ENCODE results near the gene HGFAC. TPM values are rescaled to one million over a fixed set of nuclear protein-coding genes. Genes with fewer than 3 reads are reported as not detected.
A peak's percentile ranks its signal among the peaks of the same experiment; 100 is the strongest.

HGFAC gene
- total and polyA plus RNA-seq, 4 experiments from 2014 or later = 0.17 TPM; not detected in 3

DNA sequence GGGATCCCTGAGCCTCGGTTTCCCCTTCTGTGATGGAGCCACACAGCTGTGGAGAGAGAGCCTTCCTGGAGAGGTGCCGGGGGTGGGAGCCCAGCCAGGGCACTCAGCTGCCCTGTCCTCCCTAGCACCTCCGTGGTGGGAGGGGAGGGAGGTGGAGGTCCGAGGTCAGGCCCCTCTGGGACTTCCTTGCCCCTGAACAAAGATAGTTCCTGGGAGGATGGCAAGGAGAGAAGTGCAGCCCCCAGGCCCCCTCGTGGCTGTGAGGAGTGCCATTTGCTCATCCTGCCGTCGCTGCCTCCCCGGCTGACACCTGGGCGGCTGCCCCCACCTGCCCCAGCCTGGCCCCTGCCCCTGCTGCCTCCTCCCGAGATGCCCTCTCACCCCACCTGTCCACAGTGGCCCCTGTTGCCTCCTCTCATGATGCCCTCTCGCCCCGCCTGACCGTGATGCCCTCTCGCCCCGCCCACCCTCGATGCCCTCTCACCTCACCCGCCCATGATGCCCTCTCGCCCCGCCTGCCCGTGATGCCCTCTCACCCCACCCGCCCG, 34.0 kb downstream of the HGFAC start:
- no peak overlapping the region for H3K4me3 Mint-ChIP-seq
- intact Hi-C loops (cut with micrococcal nuclease) = no loop called here
- peak in 1 of 5 donors; percentile 18 for DNase-seq
- no peak overlapping the region for H3K4me3 ChIP-seq (ENCODE audit: low read length in 2 of 2)
- H3K36me3 ChIP-seq (ENCODE audit: insufficient read depth, low read length) = no peaks in the 10 kb centered on the region
- no peaks in the 10 kb centered on the region for H3K9me3 Mint-ChIP-seq
- ChIA-PET POLR2A (ENCODE audit: partially characterized antibody) (no interaction called here), CTCF (ENCODE audit: partially characterized antibody) (no interaction called here)
- H3K4me1 Mint-ChIP-seq = no peaks in the 10 kb centered on the region
- H3K27me3 Mint-ChIP-seq = peaks cover 2 to 5% of the 10 kb centered on the region in 2 donors
- no peaks in the 10 kb centered on the region for H3K9me3 ChIP-seq (ENCODE audit: control insufficient read depth in 1 of 2, low read length in 2 of 2)
- no peak overlapping the region for H3K27ac ChIP-seq (ENCODE audit: low read depth, low read length)
- H3K27me3 ChIP-seq (ENCODE audit: insufficient read depth, low read length) = no peaks in the 10 kb centered on the region
- no peak overlapping the region for H3K27ac Mint-ChIP-seq
- no peaks in the 10 kb centered on the region for H3K4me1 ChIP-seq (ENCODE audit: insufficient read depth, low read length)
- H3K36me3 Mint-ChIP-seq = no peaks in the 10 kb centered on the region

DNA sequence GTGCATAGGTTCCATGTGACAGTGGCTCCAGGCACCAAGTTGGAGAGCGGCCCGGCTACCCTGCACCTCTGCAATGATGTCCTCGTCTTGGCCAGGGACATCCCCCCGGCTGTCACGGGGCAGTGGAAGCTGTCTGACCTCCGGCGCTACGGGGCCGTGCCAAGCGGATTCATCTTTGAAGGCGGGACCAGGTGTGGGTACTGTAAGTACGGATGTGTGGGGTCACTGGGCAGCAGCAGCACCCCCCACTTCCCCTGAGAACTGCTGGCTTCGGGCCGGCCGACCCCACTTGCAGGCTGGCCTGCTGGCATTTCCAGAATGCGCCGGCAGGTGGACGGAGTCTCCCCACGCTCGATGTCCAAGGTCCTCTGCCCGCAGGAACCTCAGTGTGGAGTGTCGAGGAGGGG, 34.6 kb downstream of the HGFAC start:
- no peak overlapping the region for H3K27ac ChIP-seq (ENCODE audit: low read depth, low read length)
- Mint-ChIP-seq H3K4me1 (no peaks in the 10 kb centered on the region), H3K27me3 (peaks cover 6 to 8% of the 10 kb centered on the region in 2 donors), H3K36me3 (no peaks in the 10 kb centered on the region), H3K4me3 (no peak overlapping the region), H3K9me3 (peaks cover 0 to 2% (median 0%) of the 10 kb centered on the region in 8 donors), H3K27ac (no peak overlapping the region)
- H3K27me3 ChIP-seq (ENCODE audit: insufficient read depth, low read length) = no peaks in the 10 kb centered on the region
- H3K36me3 ChIP-seq (ENCODE audit: insufficient read depth, low read length) = no peaks in the 10 kb centered on the region
- intact Hi-C loops (cut with micrococcal nuclease) = no loop called here
- no peaks in the 10 kb centered on the region for H3K9me3 ChIP-seq (ENCODE audit: control insufficient read depth in 1 of 2, low read length in 2 of 2)
- no peak for DNase-seq
- H3K4me3 ChIP-seq (ENCODE audit: low read length in 2 of 2) = no peak overlapping the region
- ChIA-PET POLR2A (ENCODE audit: partially characterized antibody) (no interaction called here), CTCF (ENCODE audit: partially characterized antibody) (no interaction called here)
- H3K4me1 ChIP-seq (ENCODE audit: insufficient read depth, low read length) = no peaks in the 10 kb centered on the region

DNA sequence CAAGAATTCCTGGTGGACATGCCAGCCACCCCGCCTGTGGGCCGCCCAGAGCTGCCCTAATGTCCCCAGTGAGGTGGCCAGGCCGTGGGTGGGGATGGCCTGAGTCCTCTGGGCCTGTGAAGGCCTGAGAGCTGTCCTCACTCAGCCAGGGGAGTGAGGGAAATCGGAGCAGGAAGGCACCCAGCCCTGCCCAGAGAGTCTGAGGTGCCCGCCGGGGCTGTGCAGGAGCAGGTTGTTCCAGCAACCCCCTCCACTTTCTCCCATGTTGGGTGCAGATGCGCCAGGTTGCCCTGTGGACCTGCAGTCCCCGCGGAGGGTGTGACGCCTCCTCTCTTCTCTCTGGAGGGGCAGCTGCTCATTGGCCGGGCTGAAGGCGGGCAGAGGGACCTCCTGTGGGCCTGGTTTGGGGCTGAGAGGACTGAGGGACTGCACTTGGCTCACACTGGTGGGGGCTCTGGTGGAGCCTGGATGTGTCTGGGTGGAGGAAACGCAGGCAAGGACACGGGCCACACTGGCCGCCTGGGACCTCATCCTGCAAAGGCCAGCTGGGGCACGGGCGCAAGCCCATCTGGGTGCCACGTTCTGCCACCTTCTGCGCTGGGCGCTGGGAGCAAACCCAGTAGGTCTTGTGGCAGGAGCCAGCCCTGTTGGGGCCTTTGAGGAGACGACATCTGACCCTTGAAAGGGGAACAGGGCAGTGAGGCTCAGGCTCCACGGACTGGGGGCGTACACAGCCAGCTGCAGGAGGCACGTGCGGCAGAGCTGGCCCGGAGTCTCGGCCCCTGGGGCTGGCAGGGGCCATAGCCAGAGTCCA, 35.4 kb downstream of the HGFAC start:
- CTCF ChIA-PET (ENCODE audit: partially characterized antibody) = no interaction called here
- H3K4me1 Mint-ChIP-seq = no peaks in the 10 kb centered on the region
- no peaks in the 10 kb centered on the region for H3K36me3 Mint-ChIP-seq
- peaks cover 12 to 14% of the 10 kb centered on the region in 2 donors for H3K27me3 Mint-ChIP-seq
- Histone ChIP-seq H3K4me3 (ENCODE audit: low read length in 2 of 2) (no peak overlapping the region), H3K4me1 (ENCODE audit: insufficient read depth, low read length) (no peaks in the 10 kb centered on the region), H3K36me3 (ENCODE audit: insufficient read depth, low read length) (no peaks in the 10 kb centered on the region), H3K27me3 (ENCODE audit: insufficient read depth, low read length) (no peaks in the 10 kb centered on the region), H3K9me3 (ENCODE audit: control insufficient read depth in 1 of 2, low read length in 2 of 2) (no peaks in the 10 kb centered on the region), H3K27ac (ENCODE audit: low read depth, low read length) (no peak overlapping the region)
- DNase-seq = peak in 1 of 5 donors; percentile 35
- H3K9me3 Mint-ChIP-seq = peaks cover 0 to 2% (median 0%) of the 10 kb centered on the region in 8 donors
- no peak overlapping the region for H3K4me3 Mint-ChIP-seq
- POLR2A ChIA-PET (ENCODE audit: partially characterized antibody) = no interaction called here
- no peak overlapping the region for H3K27ac Mint-ChIP-seq
- intact Hi-C loops (cut with micrococcal nuclease) = no loop called here

DNA sequence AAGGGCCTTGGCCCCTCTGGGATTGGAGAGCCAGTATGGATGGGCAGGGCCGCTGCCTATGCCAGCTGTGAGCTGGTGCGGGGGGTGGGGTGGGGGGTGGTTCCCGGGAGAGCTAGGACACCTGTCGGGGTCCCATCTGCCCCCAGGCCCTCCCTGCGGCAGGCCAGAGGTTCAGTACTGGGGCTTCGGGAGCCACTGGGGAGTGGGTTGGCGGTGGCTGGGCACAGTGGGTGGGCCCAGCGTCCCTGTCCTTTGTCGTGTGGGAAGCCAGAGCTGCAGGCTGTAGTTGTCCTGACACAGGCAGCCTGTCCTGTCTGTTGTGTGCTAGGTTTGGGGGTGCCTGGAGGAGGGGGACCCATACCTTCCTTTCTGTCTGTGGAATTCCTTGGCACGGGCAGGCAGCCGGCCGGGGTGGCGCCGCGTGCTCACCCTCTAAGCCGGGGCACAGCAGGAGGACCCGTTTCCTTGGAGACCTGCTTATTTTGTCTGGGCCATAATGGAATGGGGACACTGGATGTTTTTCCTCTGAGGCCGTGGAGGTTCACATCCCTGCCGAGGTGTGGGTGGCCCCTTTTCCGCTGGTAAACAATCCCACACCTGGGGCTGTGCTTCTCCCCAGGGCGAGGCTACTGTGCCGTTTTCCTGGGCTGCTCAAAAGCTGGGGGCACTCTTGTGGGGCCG, 36.1 kb downstream of the HGFAC start:
- Mint-ChIP-seq H3K27ac (no peak overlapping the region), H3K36me3 (no peaks in the 10 kb centered on the region), H3K4me3 (no peak overlapping the region), H3K4me1 (no peaks in the 10 kb centered on the region), H3K9me3 (peaks cover 0 to 2% (median 0%) of the 10 kb centered on the region in 8 donors), H3K27me3 (peaks cover 13 to 14% of the 10 kb centered on the region in 2 donors)
- Histone ChIP-seq H3K27me3 (ENCODE audit: insufficient read depth, low read length) (no peaks in the 10 kb centered on the region), H3K36me3 (ENCODE audit: insufficient read depth, low read length) (no peaks in the 10 kb centered on the region), H3K4me3 (ENCODE audit: low read length in 2 of 2) (no peak overlapping the region), H3K27ac (ENCODE audit: low read depth, low read length) (no peak overlapping the region), H3K9me3 (ENCODE audit: control insufficient read depth in 1 of 2, low read length in 2 of 2) (no peaks in the 10 kb centered on the region), H3K4me1 (ENCODE audit: insufficient read depth, low read length) (no peaks in the 10 kb centered on the region)
- DNase-seq = peak in 1 of 5 donors; percentile 22
- CTCF ChIA-PET (ENCODE audit: partially characterized antibody) = no interaction called here
- POLR2A ChIA-PET (ENCODE audit: partially characterized antibody) = no interaction called here
- intact Hi-C loops (cut with micrococcal nuclease) = no loop called here

DNA sequence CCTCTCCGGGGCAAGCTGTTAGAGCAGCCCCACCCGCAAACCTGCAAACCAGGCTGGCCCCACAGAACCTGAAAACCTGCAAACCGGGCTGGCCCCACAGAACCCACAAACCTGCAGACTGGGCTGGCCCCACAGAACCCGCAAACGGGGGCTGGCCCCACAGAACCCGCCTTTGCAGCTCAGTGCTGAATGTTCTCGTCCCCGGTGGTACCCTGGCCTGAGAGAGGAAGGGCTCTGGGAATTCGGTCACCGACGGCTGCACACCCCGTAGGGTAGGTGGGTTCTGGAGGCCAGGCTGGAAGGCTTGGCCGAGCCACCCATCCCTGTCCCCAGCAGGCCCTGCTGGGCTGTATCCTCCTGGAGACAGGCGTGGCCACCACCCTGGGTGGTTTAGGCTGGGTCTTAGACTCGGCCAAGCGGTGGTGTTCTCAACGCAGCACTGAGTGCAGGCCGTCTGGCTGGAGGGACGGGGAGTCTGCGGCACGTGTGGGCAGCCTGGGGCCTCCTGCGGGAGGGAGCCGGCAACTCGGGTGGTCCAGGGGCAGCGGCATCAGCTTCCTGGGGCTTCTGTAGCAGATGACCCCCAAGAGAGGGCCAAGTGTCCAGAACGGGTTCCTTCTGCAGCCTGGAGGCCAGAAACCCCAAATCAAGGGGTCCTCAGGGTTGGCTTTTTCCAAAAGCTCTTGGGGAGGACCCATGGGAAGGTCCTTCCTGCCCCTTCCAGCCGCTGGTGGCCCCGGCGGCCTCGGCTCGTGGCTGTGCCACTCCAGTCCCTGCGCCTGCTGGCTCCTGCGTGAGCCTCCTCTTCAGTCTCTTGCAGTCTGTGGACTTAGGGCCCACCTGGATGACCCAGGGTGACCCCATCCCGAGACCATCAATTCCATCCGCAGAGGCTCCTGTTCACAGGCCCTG, 36.9 kb downstream of the HGFAC start:
- H3K4me3 Mint-ChIP-seq = no peak overlapping the region
- H3K27ac ChIP-seq (ENCODE audit: low read depth, low read length) = no peak overlapping the region
- CTCF ChIA-PET (ENCODE audit: partially characterized antibody) = interaction anchor here (3.0 to 3.2 kb wide), 2 partner anchors 132 to 373 kb away, joined by 20 to 37 read pairs; no protein-coding TSS in a partner anchor
- intact Hi-C loops (cut with micrococcal nuclease) = no loop called here
- no peak overlapping the region for H3K4me3 ChIP-seq (ENCODE audit: low read length in 2 of 2)
- H3K9me3 ChIP-seq (ENCODE audit: control insufficient read depth in 1 of 2, low read length in 2 of 2) = no peaks in the 10 kb centered on the region
- no peaks in the 10 kb centered on the region for H3K36me3 Mint-ChIP-seq
- H3K4me1 ChIP-seq (ENCODE audit: insufficient read depth, low read length) = no peaks in the 10 kb centered on the region
- peaks cover 0 to 2% (median 0%) of the 10 kb centered on the region in 8 donors for H3K9me3 Mint-ChIP-seq
- H3K27me3 Mint-ChIP-seq = peaks cover 13 to 14% of the 10 kb centered on the region in 2 donors
- H3K4me1 Mint-ChIP-seq = no peaks in the 10 kb centered on the region
- H3K27ac Mint-ChIP-seq = no peak overlapping the region
- H3K36me3 ChIP-seq (ENCODE audit: insufficient read depth, low read length) = no peaks in the 10 kb centered on the region
- H3K27me3 ChIP-seq (ENCODE audit: insufficient read depth, low read length) = no peaks in the 10 kb centered on the region
- POLR2A ChIA-PET (ENCODE audit: partially characterized antibody) = no interaction called here
- DNase-seq = peak in 1 of 5 donors; percentile 34

DNA sequence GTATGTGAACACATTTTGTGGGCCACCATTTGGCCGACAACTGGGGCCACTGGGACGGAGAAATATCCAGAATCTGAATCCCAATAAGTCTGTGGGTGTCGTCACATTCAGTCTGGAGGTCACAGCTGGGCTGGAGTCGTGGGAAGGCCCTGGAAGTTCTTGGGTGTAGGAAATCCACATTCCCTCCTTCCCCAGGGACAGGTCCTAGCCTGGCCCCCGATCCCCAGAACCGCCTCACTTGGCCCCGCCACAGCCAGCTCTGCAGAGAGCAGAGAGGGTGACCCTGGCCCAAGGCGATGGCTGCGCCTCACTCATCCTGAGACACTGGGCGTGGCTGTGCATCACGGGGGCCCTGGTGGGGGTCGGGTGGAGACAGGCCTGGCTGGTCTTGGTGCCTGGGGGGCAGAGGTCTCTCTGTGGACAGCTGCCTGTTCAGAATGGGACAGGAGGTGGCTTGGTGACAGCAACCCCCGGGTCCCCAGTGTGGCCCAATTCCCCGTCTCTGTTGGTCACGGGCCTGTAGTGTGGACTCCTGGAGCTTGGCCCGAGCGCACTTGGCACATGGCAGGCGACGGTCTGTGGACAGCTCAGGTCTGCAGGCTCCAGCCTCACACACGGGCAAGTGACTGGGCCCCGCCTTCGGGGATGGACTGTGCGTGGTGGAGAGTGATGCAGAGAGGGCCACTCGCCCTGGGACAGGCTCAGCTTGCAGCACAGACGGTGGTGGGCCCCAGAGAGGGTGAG, 37.8 kb downstream of the HGFAC start:
- no peak for DNase-seq
- ChIA-PET POLR2A (ENCODE audit: partially characterized antibody) (no interaction called here), CTCF (ENCODE audit: partially characterized antibody) (interaction anchor here (1.1 to 3.2 kb wide), 13 partner anchors 8 to 401 kb away, joined by 3 to 37 read pairs (median 4); no protein-coding TSS in a partner anchor)
- peaks cover 0 to 2% (median 0%) of the 10 kb centered on the region in 8 donors for H3K9me3 Mint-ChIP-seq
- no peak overlapping the region for H3K27ac ChIP-seq (ENCODE audit: low read depth, low read length)
- H3K36me3 Mint-ChIP-seq = no peaks in the 10 kb centered on the region
- intact Hi-C loops (cut with micrococcal nuclease) = loop anchor here (1.0 kb wide), 1 partner anchor 373 kb away; no protein-coding TSS in a partner anchor
- H3K4me1 ChIP-seq (ENCODE audit: insufficient read depth, low read length) = no peaks in the 10 kb centered on the region
- H3K4me1 Mint-ChIP-seq = peaks cover 0 to under 1% (median 0%) of the 10 kb centered on the region in 4 donors
- H3K27ac Mint-ChIP-seq = no peak overlapping the region
- H3K36me3 ChIP-seq (ENCODE audit: insufficient read depth, low read length) = no peaks in the 10 kb centered on the region
- peaks cover 13 to 14% of the 10 kb centered on the region in 2 donors for H3K27me3 Mint-ChIP-seq
- H3K27me3 ChIP-seq (ENCODE audit: insufficient read depth, low read length) = no peaks in the 10 kb centered on the region
- H3K9me3 ChIP-seq (ENCODE audit: control insufficient read depth in 1 of 2, low read length in 2 of 2) = no peaks in the 10 kb centered on the region
- H3K4me3 Mint-ChIP-seq = no peak overlapping the region
- no peak overlapping the region for H3K4me3 ChIP-seq (ENCODE audit: low read length in 2 of 2)

All from CD4-positive, alpha-beta memory T cell (primary cell).